ENCODE measurements around the gene LIG3.
"Not testable (repeated sequence)": the region's sequence is repeated elsewhere in the genome, so short reads cannot be mapped to it uniquely, and the experiment has no call there.

The LIG3 gene

GRCh38 chr17:35041390-35041789, 61.1 kb downstream of the LIG3 start:
- DNase-seq (ENCODE audit: low spot score) = no peak

- DNase-seq (ENCODE audit: low spot score) = no peak
Measured at GRCh38 chr17:35044181-35044580, 63.9 kb downstream of the LIG3 start.

GRCh38 chr17:35045458-35045979, 65.2 kb downstream of the LIG3 start:
- DNase-seq (ENCODE audit: low spot score) = not testable (repeated sequence)

- DNase-seq (ENCODE audit: low spot score) = no peak
Measured at GRCh38 chr17:35046245-35046644, 65.9 kb downstream of the LIG3 start.

- DNase-seq (ENCODE audit: low spot score) = no peak
Measured at GRCh38 chr17:35046740-35047283, 66.5 kb downstream of the LIG3 start.

GRCh38 chr17:35048685-35049379, 68.5 kb downstream of the LIG3 start:
- no peak for DNase-seq (ENCODE audit: low spot score)

- no peak for DNase-seq (ENCODE audit: low spot score)
Measured at GRCh38 chr17:35050170-35050569, 69.9 kb downstream of the LIG3 start.

GRCh38 chr17:35051183-35051578, 70.9 kb downstream of the LIG3 start:
- DNase-seq (ENCODE audit: low spot score) = no peak

GRCh38 chr17:35051579-35052240, 71.4 kb downstream of the LIG3 start:
- DNase-seq (ENCODE audit: low spot score) = no peak

GRCh38 chr17:35052241-35052610, 71.9 kb downstream of the LIG3 start:
- no peak for DNase-seq (ENCODE audit: low spot score)

GRCh38 chr17:35052780-35053179, 72.5 kb downstream of the LIG3 start:
- no peak for DNase-seq (ENCODE audit: low spot score)

GRCh38 chr17:35053204-35053603, 72.9 kb downstream of the LIG3 start:
- DNase-seq (ENCODE audit: low spot score) = no peak

- no peak for DNase-seq (ENCODE audit: low spot score)
Measured at GRCh38 chr17:35056013-35056412, 75.7 kb downstream of the LIG3 start.

GRCh38 chr17:35057332-35057915, 77.1 kb downstream of the LIG3 start:
- no peak for DNase-seq (ENCODE audit: low spot score)
